Esophagus muscularis mucosa (tissue), 4 donors: ENCODE measurements around the gene HS6ST3. TPM values are rescaled to one million over a fixed set of nuclear protein-coding genes. Genes with fewer than 3 reads are reported as not detected.

Experiments used
- DNase-seq: peaks from one replicate; pipeline ENCODE4 v3.0.0-alpha.2; 2017; ENCODE audit errors: extremely low spot score
- H3K27ac ChIP-seq, 4 donors: fragments of 200-600 bp; sonication (generic); replicated peaks in 1 of 4; 1 replicate in 3 of 4; 2 replicates in 1 of 4; pipeline ENCODE4 v1.5.1; 2016 to 2019; ENCODE audit warnings: mild to moderate bottlenecking in 1 of 4
- H3K27me3 ChIP-seq, 4 donors: fragments of 200-600 bp; sonication (generic); one replicate each; pipeline versions ENCODE4 v1.5.1 to v1.6.0; 2016 to 2019
- H3K36me3 ChIP-seq, 4 donors: fragments of 200-600 bp; sonication (generic); one replicate each; pipeline ENCODE4 v1.5.1; 2016 to 2019
- H3K4me1 ChIP-seq, 4 donors: fragments of 200-600 bp; sonication (generic); one replicate each; pipeline ENCODE4 v1.5.1; 2016 to 2019
- H3K4me3 ChIP-seq, 4 donors: fragments of 200-600 bp; sonication (generic); 1 replicate in 2 of 4; 2 replicates in 2 of 4; pipeline ENCODE4 v1.5.1; 2016 to 2019; ENCODE audit warnings: mild to moderate bottlenecking in 4 of 4, moderate library complexity in 1 of 4
- H3K9me3 ChIP-seq, 4 donors: fragments of 200-600 bp; sonication (generic); 1 replicate in 3 of 4; 2 replicates in 1 of 4; pipeline ENCODE4 v1.5.1; 2016 to 2019
- CTCF ChIP-seq, 3 experiments: fragments of 200-600 bp in 2 of 3; fragments of 450-650 bp in 1 of 3; sonication (generic) in 2 of 3; IDR thresholded peaks; one replicate each; pipeline ENCODE4 v1.5.1; 2017 to 2019; ENCODE audit warnings: antibody characterized with exemption in 3 of 3, mild to moderate bottlenecking in 2 of 3, moderate library complexity in 1 of 3
- EP300 ChIP-seq: sonication (generic); formaldehyde crosslinking; IDR thresholded peaks from one replicate; pipeline ENCODE4 v1.6.1; 2017; ENCODE audit warnings: antibody characterized with exemption
- POLR2A ChIP-seq: fragments of 450-650 bp; IDR thresholded peaks from one replicate; pipeline ENCODE4 v1.6.1; 2017; ENCODE audit warnings: antibody characterized with exemption, moderate library complexity, mild to moderate bottlenecking, low read depth
- POLR2AphosphoS5 ChIP-seq, 2 donors: sonication (generic); formaldehyde crosslinking; IDR thresholded peaks; one replicate each; pipeline ENCODE4 v1.6.1; 2017; ENCODE audit warnings: antibody characterized with exemption in 2 of 2
- WGBS: methylation state at CpG from one replicate; pipeline ENCODE4 v1.1.5; 2018; 5-methylcytosine and 5-hydroxymethylcytosine counted together
- intact Hi-C: fragments of 100-400 bp; cut with DNase I; formaldehyde crosslinking; loops from one replicate; pipeline ENCODE4 v1.15.1; 2023
- total RNA-seq, 4 donors: library from RNA; depleted of rRNA; stranded (reverse); fragments of >200 nt; gene quantifications; one replicate each; pipeline versions ENCODE4 v1.1.0 to v1.2.1, GENCODE V29; 2016

The HS6ST3 gene
- total RNA-seq, 4 donors from 2014 or later, result 4.6 to 12.4 (median 7.9) TPM

- H3K36me3 ChIP-seq, result no peaks in the 10 kb centered on the region
- no peak for DNase-seq
- H3K27ac ChIP-seq, result no peak overlapping the region
- H3K4me1 ChIP-seq, result no peaks in the 10 kb centered on the region
- TF ChIP-seq CTCF (IDR thresholded peaks at IDR 0.05), result no peak
- no peak for TF ChIP-seq POLR2AphosphoS5 (IDR thresholded peaks at IDR 0.05)
- TF ChIP-seq EP300, result no peak
- TF ChIP-seq POLR2A, result no peak
- H3K4me3 ChIP-seq, result no peak overlapping the region
- no peaks in the 10 kb centered on the region for H3K9me3 ChIP-seq
- intact Hi-C loops, result no loop called here
- no peaks in the 10 kb centered on the region for H3K27me3 ChIP-seq
Observed at GRCh38 chr13:96794669-96795068, 704.8 kb downstream of the HS6ST3 start.

GRCh38 chr13:96795670-96796069 is 705.8 kb downstream of the HS6ST3 start:
- H3K9me3 ChIP-seq, result no peaks in the 10 kb centered on the region
- 73% methylated on average over 2 of the region's 2 CpGs for WGBS
- no peak for TF ChIP-seq POLR2A
- TF ChIP-seq EP300, result no peak
- TF ChIP-seq POLR2AphosphoS5 (IDR thresholded peaks at IDR 0.05), result no peak
- no peak for TF ChIP-seq CTCF (IDR thresholded peaks at IDR 0.05)
- no peak for DNase-seq
- intact Hi-C loops, result no loop called here
- H3K27me3 ChIP-seq, result no peaks in the 10 kb centered on the region
- H3K27ac ChIP-seq, result no peak overlapping the region
- H3K36me3 ChIP-seq, result no peaks in the 10 kb centered on the region
- no peaks in the 10 kb centered on the region for H3K4me1 ChIP-seq
- no peak overlapping the region for H3K4me3 ChIP-seq

- 71% methylated on average over 2 of the region's 2 CpGs for WGBS
- no peak for TF ChIP-seq POLR2AphosphoS5 (IDR thresholded peaks at IDR 0.05)
- H3K4me1 ChIP-seq, result no peaks in the 10 kb centered on the region
- no peak overlapping the region for H3K4me3 ChIP-seq
- intact Hi-C loops, result no loop called here
- no peaks in the 10 kb centered on the region for H3K9me3 ChIP-seq
- no peaks in the 10 kb centered on the region for H3K36me3 ChIP-seq
- no peak overlapping the region for H3K27ac ChIP-seq
- DNase-seq, result no peak
- no peaks in the 10 kb centered on the region for H3K27me3 ChIP-seq
Observed at GRCh38 chr13:96796091-96796633, 706.3 kb downstream of the HS6ST3 start.

GRCh38 chr13:96797136-96797535 is 707.2 kb downstream of the HS6ST3 start:
- WGBS, result 25% methylated on average over 1 of the region's 1 CpG

GRCh38 chr13:96803456-96804100 is 713.7 kb downstream of the HS6ST3 start:
- WGBS, result 64% methylated on average over 3 of the region's 3 CpGs
- Histone ChIP-seq H3K4me1 (no peaks in the 10 kb centered on the region), H3K9me3 (no peaks in the 10 kb centered on the region), H3K4me3 (no peak overlapping the region), H3K27ac (no peak overlapping the region), H3K27me3 (no peaks in the 10 kb centered on the region), H3K36me3 (no peaks in the 10 kb centered on the region)
- intact Hi-C loops, result no loop called here
- DNase-seq, result no peak
- no peak for TF ChIP-seq EP300
- no peak for TF ChIP-seq CTCF (IDR thresholded peaks at IDR 0.05)
- no peak for TF ChIP-seq POLR2AphosphoS5 (IDR thresholded peaks at IDR 0.05)
- TF ChIP-seq POLR2A, result no peak

More at GRCh38 chr13:96797136-96797535, 707.2 kb downstream of the HS6ST3 start:
- H3K27ac ChIP-seq, result no peak overlapping the region
- no peak for DNase-seq
- H3K4me3 ChIP-seq, result no peak overlapping the region
- no peaks in the 10 kb centered on the region for H3K9me3 ChIP-seq
- TF ChIP-seq POLR2A (no peak), POLR2AphosphoS5 (IDR thresholded peaks at IDR 0.05) (no peak), EP300 (no peak), CTCF (IDR thresholded peaks at IDR 0.05) (no peak)
- intact Hi-C loops, result no loop called here
- no peaks in the 10 kb centered on the region for H3K4me1 ChIP-seq
- H3K27me3 ChIP-seq, result no peaks in the 10 kb centered on the region
- no peaks in the 10 kb centered on the region for H3K36me3 ChIP-seq
